Measurements from ENCODE around the gene EEF1B2. TPM values are rescaled to one million over a fixed set of nuclear protein-coding genes. Genes with fewer than 3 reads are reported as not detected.
"Not testable (repeated sequence)": the region's sequence is repeated elsewhere in the genome, so short reads cannot be mapped to it uniquely, and the experiment has no call there.

EEF1B2 gene
- polyA plus RNA-seq, 1 donor (not counting 4 experiments of a cell fraction or from before 2014, with no cell fraction given), result 1,066 TPM

DNA sequence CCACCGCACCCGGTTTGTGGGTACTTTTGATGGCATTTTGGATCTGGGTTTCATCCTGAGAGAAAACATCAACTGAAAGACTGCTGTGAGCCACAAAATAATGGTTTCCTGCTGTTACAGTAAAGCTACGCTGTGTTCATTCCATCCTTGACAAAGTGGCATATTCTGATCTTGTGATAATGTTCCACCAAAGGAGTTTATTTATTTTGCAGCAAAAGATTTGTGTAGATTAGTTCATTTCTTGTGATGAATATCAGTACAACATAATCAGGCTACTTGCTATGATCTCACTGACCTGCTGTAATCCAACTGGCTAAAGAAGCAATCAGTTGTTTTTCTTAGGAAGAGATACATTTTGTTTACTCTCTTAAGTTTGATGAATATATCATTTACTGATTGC, 45.0 kb downstream of the EEF1B2 start:
- TF ChIP-seq EZH2 (IDR thresholded peaks at IDR 0.05; ENCODE audit: low read length), result no peak
- TF ChIP-seq, protein P1, sequence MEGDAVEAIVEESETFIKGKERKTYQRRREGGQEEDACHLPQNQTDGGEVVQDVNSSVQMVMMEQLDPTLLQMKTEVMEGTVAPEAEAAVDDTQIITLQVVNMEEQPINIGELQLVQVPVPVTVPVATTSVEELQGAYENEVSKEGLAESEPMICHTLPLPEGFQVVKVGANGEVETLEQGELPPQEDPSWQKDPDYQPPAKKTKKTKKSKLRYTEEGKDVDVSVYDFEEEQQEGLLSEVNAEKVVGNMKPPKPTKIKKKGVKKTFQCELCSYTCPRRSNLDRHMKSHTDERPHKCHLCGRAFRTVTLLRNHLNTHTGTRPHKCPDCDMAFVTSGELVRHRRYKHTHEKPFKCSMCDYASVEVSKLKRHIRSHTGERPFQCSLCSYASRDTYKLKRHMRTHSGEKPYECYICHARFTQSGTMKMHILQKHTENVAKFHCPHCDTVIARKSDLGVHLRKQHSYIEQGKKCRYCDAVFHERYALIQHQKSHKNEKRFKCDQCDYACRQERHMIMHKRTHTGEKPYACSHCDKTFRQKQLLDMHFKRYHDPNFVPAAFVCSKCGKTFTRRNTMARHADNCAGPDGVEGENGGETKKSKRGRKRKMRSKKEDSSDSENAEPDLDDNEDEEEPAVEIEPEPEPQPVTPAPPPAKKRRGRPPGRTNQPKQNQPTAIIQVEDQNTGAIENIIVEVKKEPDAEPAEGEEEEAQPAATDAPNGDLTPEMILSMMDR (optimal IDR thresholded peaks at IDR 0.05 in 1 of 3, IDR thresholded peaks at IDR 0.05 in 1 of 3, conservative IDR thresholded peaks at IDR 0.05 in 1 of 3; ENCODE audit: extremely low read depth in 1 of 3, insufficient read depth in 2 of 3, low read length in 3 of 3), result no peak
- no peak for DNase-seq (ENCODE audit: low read depth, low spot score)
- Histone ChIP-seq H3K4me3 (ENCODE audit: control insufficient read depth in 2 of 3, extremely low read depth in 1 of 3, insufficient read depth in 2 of 3, low read depth in 1 of 3, low read length in 3 of 3) (no peak overlapping the region), H3K27ac (ENCODE audit: control insufficient read depth, insufficient read depth, low read length) (no peak overlapping the region), H3K4me1 (ENCODE audit: control insufficient read depth, extremely low read depth, insufficient read depth, low read length) (peaks cover 12% of the 10 kb centered on the region), H3K9me3 (ENCODE audit: control insufficient read depth, low read depth, low read length) (no peaks in the 10 kb centered on the region), H3K4me2 (ENCODE audit: control insufficient read depth, extremely low read depth, insufficient read depth, low read depth, low read length) (no peak overlapping the region), H3K9ac (ENCODE audit: control insufficient read depth, extremely low read depth, insufficient read depth, low read length) (no peak overlapping the region), H3K27me3 (ENCODE audit: control insufficient read depth, extremely low read depth, insufficient read depth, low read length) (no peaks in the 10 kb centered on the region), H3K79me2 (ENCODE audit: control insufficient read depth, insufficient read depth, low read length) (no peaks in the 10 kb centered on the region), H3K36me3 (ENCODE audit: control insufficient read depth in 2 of 2, extremely low read depth in 1 of 2, insufficient read depth in 2 of 2, low read length in 2 of 2) (no peaks in the 10 kb centered on the region), H4K20me1 (ENCODE audit: control insufficient read depth, extremely low read depth, insufficient read depth, low read length) (no peaks in the 10 kb centered on the region), H3K9me1 (ENCODE audit: control insufficient read depth, extremely low read depth, insufficient read depth, low read length) (no peaks in the 10 kb centered on the region), H2AFZ (ENCODE audit: control insufficient read depth, low read length) (no peak overlapping the region)
- dilution Hi-C loops (cut with MboI; ENCODE audit: extremely low pct_ligation_motif_present, low sequenced_read_pairs), result no loop called here
- FAIRE-seq, result no peak

DNA sequence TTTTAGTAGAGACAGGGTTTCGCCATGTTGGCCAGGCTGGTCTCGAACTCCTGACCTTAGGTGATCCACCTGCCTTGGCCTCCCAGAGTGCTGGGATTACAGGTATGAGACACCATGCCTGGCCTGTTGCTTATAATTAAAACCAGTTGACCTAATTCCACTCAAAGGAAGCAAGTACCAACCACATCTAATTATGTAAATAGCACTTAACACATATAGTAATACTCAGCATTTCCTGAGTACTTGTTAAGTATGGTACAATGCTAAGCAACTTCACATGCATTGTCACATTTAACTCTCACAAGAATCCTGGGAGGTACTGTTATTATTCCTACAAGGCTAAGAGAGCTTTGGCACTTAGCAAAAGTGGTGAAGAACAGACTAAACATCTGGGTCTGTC, 47.6 kb downstream of the EEF1B2 start:
- peaks cover 11% of the 10 kb centered on the region for H3K4me1 ChIP-seq (ENCODE audit: control insufficient read depth, extremely low read depth, insufficient read depth, low read length)
- H3K79me2 ChIP-seq (ENCODE audit: control insufficient read depth, insufficient read depth, low read length); H3K4me3 ChIP-seq (ENCODE audit: control insufficient read depth in 2 of 3, extremely low read depth in 1 of 3, insufficient read depth in 2 of 3, low read depth in 1 of 3, low read length in 3 of 3); dilution Hi-C loops (cut with MboI; ENCODE audit: extremely low pct_ligation_motif_present, low sequenced_read_pairs); H4K20me1 ChIP-seq (ENCODE audit: control insufficient read depth, extremely low read depth, insufficient read depth, low read length); H3K27me3 ChIP-seq (ENCODE audit: control insufficient read depth, extremely low read depth, insufficient read depth, low read length); H3K4me2 ChIP-seq (ENCODE audit: control insufficient read depth, extremely low read depth, insufficient read depth, low read depth, low read length); H3K9me3 ChIP-seq (ENCODE audit: control insufficient read depth, low read depth, low read length); H3K27ac ChIP-seq (ENCODE audit: control insufficient read depth, insufficient read depth, low read length); H3K9me1 ChIP-seq (ENCODE audit: control insufficient read depth, extremely low read depth, insufficient read depth, low read length); DNase-seq (ENCODE audit: low read depth, low spot score); H2AFZ ChIP-seq (ENCODE audit: control insufficient read depth, low read length); H3K36me3 ChIP-seq (ENCODE audit: control insufficient read depth in 2 of 2, extremely low read depth in 1 of 2, insufficient read depth in 2 of 2, low read length in 2 of 2); FAIRE-seq; H3K9ac ChIP-seq (ENCODE audit: control insufficient read depth, extremely low read depth, insufficient read depth, low read length): not testable (repeated sequence)

DNA sequence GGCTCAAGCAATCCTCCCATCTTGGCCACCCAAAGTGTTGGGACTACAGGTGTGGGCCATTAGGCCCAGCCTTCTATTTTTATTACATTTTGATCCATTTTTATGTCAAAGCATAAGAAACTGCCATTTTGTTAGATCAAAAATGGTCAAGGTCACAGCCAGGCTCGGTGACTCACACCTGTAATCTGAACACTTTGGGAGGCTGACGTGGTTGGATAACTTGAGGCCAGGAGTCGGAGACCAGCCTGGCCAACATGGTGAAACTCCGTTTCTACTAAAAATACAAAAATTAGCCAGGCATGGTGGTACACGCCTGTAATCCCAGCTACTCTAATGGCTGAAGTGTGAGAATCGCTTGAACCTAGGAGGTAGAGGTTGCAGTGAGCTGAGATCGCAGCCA, 49.2 kb downstream of the EEF1B2 start:
- H3K36me3 ChIP-seq (ENCODE audit: control insufficient read depth in 2 of 2, extremely low read depth in 1 of 2, insufficient read depth in 2 of 2, low read length in 2 of 2), result no peaks in the 10 kb centered on the region
- no peaks in the 10 kb centered on the region for H3K9me3 ChIP-seq (ENCODE audit: control insufficient read depth, low read depth, low read length)
- TF ChIP-seq, protein P1 (optimal IDR thresholded peaks at IDR 0.05 in 1 of 3, IDR thresholded peaks at IDR 0.05 in 1 of 3, conservative IDR thresholded peaks at IDR 0.05 in 1 of 3; ENCODE audit: extremely low read depth in 1 of 3, insufficient read depth in 2 of 3, low read length in 3 of 3), result no peak
- no peak for TF ChIP-seq EZH2 (IDR thresholded peaks at IDR 0.05; ENCODE audit: low read length)
- no peak overlapping the region for H3K27ac ChIP-seq (ENCODE audit: control insufficient read depth, insufficient read depth, low read length)
- peaks cover 24% of the 10 kb centered on the region for H3K4me1 ChIP-seq (ENCODE audit: control insufficient read depth, extremely low read depth, insufficient read depth, low read length)
- H3K9ac ChIP-seq (ENCODE audit: control insufficient read depth, extremely low read depth, insufficient read depth, low read length), result no peak overlapping the region
- H4K20me1 ChIP-seq (ENCODE audit: control insufficient read depth, extremely low read depth, insufficient read depth, low read length), result no peaks in the 10 kb centered on the region
- no peak overlapping the region for H2AFZ ChIP-seq (ENCODE audit: control insufficient read depth, low read length)
- H3K4me3 ChIP-seq (ENCODE audit: control insufficient read depth in 2 of 3, extremely low read depth in 1 of 3, insufficient read depth in 2 of 3, low read depth in 1 of 3, low read length in 3 of 3), result no peak overlapping the region
- no peak for DNase-seq (ENCODE audit: low read depth, low spot score)
- H3K4me2 ChIP-seq (ENCODE audit: control insufficient read depth, extremely low read depth, insufficient read depth, low read depth, low read length), result no peak overlapping the region
- H3K9me1 ChIP-seq (ENCODE audit: control insufficient read depth, extremely low read depth, insufficient read depth, low read length), result no peaks in the 10 kb centered on the region
- dilution Hi-C loops (cut with MboI; ENCODE audit: extremely low pct_ligation_motif_present, low sequenced_read_pairs), result no loop called here
- H3K79me2 ChIP-seq (ENCODE audit: control insufficient read depth, insufficient read depth, low read length), result no peaks in the 10 kb centered on the region
- H3K27me3 ChIP-seq (ENCODE audit: control insufficient read depth, extremely low read depth, insufficient read depth, low read length), result no peaks in the 10 kb centered on the region
- no peak for FAIRE-seq
